Measurements from ENCODE around the gene NACC2.
"Not testable (repeated sequence)": the region's sequence is repeated elsewhere in the genome, so short reads cannot be mapped to it uniquely, and the experiment has no call there.

NACC2 gene

DNA sequence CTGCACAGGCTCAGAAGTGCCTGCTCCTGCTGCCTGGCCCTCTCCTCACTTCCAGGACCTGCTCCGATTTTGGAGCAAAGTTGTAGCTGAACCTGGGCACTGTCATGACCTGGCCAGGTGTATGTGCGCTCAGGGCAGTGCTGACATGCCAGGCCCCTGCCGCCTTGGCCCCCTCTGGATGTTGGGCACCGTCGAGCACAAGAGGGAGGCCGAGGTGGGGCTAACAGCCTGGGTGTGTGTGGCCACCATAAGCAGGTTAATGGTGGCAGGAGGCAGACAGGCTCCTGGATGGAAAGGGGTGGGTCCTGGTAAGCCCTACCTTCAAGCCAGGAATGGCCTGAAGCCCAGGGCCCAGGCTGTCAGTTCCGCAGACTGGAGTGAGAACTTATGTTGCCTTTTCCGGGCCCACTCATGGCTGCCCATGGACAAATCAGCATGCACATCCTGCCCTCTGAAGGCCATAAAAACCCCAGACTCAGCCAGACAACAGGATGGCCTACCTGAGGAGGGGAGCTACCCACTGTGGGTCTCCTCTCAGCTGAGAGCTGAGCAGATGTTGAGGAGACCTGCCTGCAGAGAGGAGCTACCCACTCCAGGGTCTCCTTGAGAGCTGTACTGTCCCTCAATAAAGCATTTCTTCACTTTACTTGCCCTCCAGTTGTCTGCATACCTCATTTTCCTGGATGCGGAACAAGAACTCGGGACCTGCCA is 66.2 kb downstream of the NACC2 start:
- Mint-ChIP-seq H3K27me3 (peaks cover 27% of the 10 kb centered on the region), H3K4me3 (no peak overlapping the region), H3K27ac (no peak overlapping the region), H3K4me1 (no peaks in the 10 kb centered on the region), H3K9me3 (peaks cover 14% of the 10 kb centered on the region), H3K36me3 (no peaks in the 10 kb centered on the region)
- ATAC-seq, result no peak

DNA sequence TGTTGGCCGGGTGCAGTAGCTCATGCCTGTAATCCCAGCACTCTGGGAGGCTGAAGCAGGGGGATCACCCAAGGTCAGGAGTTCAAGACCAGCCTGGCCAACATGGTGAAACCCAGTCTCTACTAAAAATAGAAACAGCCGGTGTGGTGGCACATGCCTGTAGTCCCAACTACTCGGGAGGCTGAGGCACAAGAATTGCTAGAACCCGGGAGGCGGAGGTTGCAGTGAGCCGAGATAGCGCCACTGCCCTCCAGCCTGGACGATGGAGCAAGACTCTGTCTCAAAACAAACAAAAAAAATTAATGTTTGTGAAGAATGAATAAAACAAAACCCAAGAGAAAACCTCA is 68.2 kb downstream of the NACC2 start:
- H3K4me3 Mint-ChIP-seq, H3K36me3 Mint-ChIP-seq, H3K27ac Mint-ChIP-seq, H3K4me1 Mint-ChIP-seq, ATAC-seq: not testable (repeated sequence)
- Mint-ChIP-seq H3K27me3 (peaks cover 46% of the 10 kb centered on the region), H3K9me3 (peaks cover 15% of the 10 kb centered on the region)

DNA sequence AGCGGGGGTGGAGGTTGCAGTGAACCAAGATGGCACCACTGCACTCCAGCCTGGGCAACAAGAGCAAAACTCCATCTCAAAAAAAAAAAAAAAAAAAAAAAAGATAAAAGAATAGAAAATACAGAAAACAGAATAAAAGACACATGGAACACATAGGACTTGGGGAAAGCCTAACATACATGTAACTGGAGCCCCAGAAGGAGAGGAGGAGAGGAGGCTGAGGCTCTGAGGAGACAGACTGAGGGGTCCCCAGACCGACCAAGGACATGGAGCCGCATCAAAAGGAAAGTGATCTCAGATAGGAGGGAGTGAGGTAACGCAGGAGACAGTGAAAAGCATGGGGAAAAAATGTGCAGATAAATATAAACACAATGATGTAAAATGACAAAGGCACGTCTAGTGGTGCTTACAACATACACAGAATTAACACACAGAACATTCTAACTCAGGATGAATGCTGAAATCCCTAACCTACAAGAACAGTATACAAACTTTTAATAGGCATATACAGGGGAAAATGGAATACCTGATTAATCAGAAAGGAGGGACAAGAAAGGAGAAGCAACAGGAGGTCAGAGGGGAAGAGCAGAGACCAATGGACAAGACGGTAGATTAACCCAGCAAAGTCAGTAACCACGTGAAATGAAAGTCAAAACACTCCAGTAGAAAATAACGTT is 68.7 kb downstream of the NACC2 start:
- Mint-ChIP-seq H3K9me3 (peaks cover 15% of the 10 kb centered on the region), H3K27ac (no peak overlapping the region), H3K36me3 (no peaks in the 10 kb centered on the region), H3K27me3 (peaks cover 49% of the 10 kb centered on the region), H3K4me3 (no peak overlapping the region), H3K4me1 (no peaks in the 10 kb centered on the region)
- no peak for ATAC-seq

DNA sequence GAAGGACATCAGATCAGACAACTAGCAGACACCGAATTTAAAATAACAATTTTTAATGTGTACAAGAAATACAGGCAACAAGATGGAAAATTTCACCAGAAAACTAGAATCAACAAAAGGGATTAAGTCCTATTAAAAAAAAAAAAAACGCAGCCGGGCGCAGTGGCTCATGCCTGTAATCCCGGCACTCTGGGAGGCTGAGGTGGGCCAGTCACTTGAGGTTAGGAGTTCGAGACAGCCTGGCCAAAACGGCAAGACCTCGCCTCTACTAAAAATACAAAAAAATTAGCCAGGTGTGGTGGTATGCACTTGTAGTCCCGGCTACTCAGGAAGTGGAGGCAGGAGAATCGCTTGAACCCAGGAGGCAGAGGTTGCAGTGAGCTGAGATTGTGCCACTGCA is 69.6 kb downstream of the NACC2 start:
- Mint-ChIP-seq H3K4me3 (no peak overlapping the region), H3K27ac (no peak overlapping the region), H3K27me3 (peaks cover 46% of the 10 kb centered on the region), H3K4me1 (no peaks in the 10 kb centered on the region), H3K9me3 (peaks cover 15% of the 10 kb centered on the region), H3K36me3 (no peaks in the 10 kb centered on the region)
- ATAC-seq, result no peak

DNA sequence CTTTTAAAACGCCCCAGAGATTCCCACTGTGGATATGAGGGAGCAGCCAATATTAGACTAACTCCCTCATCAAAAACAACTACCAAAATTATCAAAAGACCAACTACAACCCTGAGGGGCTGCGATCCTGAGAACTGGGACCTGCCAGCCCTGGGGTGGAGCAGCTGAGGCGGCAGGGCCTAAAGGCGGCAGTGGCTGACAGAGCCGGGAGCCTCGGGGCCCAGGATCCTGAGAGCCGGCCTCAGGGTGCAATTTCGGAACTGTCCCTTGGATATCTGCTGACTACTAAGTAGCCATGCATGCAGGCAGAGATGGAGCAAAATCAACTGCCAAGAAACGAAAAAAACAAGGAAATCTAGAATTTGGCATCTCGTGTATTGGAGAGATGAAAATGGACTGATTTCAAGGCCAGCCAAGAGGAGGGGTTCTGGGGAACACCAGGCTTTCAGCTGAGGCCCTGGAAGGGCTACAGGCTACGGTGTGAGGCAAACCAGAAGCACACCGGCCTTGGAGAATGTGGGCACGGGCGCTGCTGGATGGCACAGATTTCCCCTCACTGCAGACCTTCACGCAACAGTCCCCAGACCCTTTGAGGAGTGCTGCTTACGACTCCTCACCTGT is 70.3 kb downstream of the NACC2 start:
- H3K27me3 Mint-ChIP-seq, result peaks cover 46% of the 10 kb centered on the region
- H3K36me3 Mint-ChIP-seq, result no peaks in the 10 kb centered on the region
- H3K4me1 Mint-ChIP-seq, result no peaks in the 10 kb centered on the region
- H3K4me3 Mint-ChIP-seq, result no peak overlapping the region
- peaks cover 15% of the 10 kb centered on the region for H3K9me3 Mint-ChIP-seq
- ATAC-seq, result no peak
- H3K27ac Mint-ChIP-seq, result no peak overlapping the region

DNA sequence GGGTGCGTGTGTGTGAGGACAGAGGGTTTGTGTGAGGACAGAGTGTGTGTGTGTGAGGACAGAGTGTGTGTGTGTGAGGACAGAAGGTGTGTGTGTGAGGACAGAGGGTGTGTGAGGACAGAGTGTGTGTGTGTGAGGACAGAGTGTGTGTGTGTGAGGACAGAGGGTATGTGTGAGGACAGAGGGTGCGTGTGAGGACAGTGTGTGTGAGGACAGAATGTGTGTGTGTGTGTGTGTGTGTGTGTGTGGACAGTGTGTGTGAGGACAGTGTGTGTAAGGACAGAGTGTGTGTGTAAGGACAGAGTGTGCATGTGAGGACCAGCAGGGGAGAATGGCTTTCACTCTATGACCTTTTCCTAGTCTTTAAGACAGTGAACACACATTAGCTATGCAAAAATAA is 70.8 kb downstream of the NACC2 start:
- Mint-ChIP-seq H3K27me3 (peaks cover 46% of the 10 kb centered on the region), H3K27ac (no peak overlapping the region), H3K4me1 (no peaks in the 10 kb centered on the region), H3K36me3 (no peaks in the 10 kb centered on the region), H3K4me3 (no peak overlapping the region), H3K9me3 (peaks cover 15% of the 10 kb centered on the region)
- no peak for ATAC-seq

DNA sequence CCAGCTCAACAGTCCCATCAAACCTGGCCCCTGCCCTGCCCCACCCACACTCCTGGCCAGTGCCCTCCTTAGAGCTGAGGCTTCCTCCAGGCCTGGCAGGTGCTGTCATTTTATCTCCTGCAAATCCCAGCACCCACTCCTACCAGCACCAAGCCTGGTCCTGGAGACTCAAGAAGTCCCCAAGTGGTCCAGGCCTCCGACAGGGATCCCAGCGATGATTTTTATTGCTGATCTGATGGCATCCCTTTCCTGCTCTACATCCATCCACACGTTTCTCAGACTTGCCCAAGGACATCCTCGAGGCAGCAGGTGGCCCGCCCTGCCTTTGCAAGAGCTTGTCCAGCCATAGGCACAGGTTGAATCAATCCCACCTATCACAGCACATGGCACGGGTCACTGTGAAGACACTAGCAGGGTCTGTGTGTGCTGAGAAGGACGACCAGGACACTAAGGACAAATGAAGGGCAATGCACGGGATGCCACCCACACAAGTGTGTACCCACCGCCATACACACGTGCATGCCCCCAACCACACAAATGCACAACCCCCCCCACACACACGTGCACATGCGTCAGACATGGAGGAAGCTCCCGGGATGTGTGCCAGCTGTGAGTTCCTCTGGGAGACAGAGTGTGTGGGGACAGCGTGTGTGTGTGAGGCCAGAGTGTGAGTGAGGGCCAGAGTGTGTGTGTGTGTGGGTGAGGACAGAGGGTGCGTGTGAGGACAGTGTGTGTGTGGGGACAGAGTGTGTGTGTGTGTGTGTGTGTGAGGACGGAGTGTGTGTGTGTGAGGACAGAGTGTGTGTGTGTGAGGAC is 71.5 kb downstream of the NACC2 start:
- ATAC-seq, result no peak
- H3K27ac Mint-ChIP-seq, result no peak overlapping the region
- peaks cover 15% of the 10 kb centered on the region for H3K9me3 Mint-ChIP-seq
- H3K4me1 Mint-ChIP-seq, result no peaks in the 10 kb centered on the region
- H3K36me3 Mint-ChIP-seq, result no peaks in the 10 kb centered on the region
- H3K27me3 Mint-ChIP-seq, result peaks cover 46% of the 10 kb centered on the region
- no peak overlapping the region for H3K4me3 Mint-ChIP-seq

DNA sequence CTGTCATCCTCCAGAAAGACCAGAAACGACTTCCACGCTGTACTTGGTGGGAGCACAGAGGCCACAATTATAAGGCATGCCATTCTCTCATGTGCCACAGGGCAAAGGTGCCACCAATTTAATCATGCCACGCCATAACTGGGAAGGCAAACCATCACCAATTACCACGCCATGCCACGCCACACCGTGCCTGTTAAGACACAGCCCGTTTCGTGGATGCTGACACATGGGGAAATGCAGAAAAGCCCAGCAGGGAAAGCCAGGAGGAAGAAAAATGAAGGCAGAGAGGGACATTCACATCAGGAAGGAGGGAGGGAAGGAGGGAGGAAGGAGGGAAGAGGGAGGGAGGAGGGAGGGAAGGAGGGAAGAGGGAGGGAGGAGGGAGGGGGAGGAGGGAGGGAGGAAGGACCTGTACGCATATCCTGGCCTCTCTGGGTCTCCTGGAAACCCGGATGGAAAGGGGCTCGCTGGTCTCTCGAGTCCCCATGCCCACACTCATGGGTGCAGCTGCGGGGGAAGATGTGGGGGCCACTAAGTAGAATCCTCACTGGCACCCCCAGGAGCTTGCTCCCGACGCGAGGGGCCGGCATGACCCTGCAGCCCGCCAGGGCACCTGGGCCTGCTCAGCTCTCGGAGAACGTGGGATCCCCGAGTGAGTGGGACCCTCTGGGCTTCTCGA is 72.2 kb downstream of the NACC2 start:
- Mint-ChIP-seq H3K4me3 (no peak overlapping the region), H3K27me3 (peaks cover 46% of the 10 kb centered on the region), H3K4me1 (no peaks in the 10 kb centered on the region), H3K27ac (no peak overlapping the region), H3K9me3 (peaks cover 15% of the 10 kb centered on the region), H3K36me3 (no peaks in the 10 kb centered on the region)
- no peak for ATAC-seq

DNA sequence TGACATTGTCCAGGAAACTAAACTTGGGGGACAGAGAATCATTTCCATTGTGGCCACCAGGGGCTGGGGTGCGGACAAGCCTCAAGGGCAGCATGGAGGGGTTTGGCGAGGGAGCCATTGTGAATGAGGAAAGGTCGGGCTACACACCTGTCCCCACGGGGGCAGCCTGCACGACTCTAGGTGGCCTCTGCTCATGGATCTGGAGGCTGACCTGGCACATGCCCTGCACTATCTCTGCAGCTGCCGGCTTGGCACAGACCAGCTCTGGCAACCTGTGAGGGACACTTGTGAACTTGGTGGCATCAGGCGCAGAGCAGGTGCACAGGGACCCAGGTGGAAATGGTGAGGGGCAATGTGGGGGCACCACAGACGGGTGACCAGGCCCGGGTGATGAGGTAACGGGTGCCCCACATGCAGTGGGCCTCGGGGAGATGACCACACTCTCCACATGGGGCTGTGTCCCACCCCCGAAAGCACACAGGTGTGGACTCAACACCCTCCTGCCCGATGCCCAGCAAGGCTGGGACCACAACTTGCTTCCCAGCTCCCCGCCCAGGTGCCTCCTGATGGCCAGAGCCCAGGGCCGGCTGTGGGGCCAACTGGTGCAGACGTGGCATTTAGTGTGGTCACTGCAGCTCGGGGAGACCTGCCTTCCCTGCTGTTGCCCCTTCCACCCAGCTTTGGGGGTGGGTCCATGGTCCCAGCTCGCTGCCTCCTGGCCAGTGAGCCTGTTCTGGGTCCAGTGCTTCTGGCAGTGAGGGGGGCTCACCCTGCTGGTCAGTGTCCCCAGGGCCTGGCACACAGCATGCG is 73.0 kb downstream of the NACC2 start:
- Mint-ChIP-seq H3K4me1 (no peaks in the 10 kb centered on the region), H3K9me3 (peaks cover 15% of the 10 kb centered on the region), H3K27me3 (peaks cover 46% of the 10 kb centered on the region), H3K27ac (no peak overlapping the region), H3K36me3 (no peaks in the 10 kb centered on the region), H3K4me3 (no peak overlapping the region)
- no peak for ATAC-seq

DNA sequence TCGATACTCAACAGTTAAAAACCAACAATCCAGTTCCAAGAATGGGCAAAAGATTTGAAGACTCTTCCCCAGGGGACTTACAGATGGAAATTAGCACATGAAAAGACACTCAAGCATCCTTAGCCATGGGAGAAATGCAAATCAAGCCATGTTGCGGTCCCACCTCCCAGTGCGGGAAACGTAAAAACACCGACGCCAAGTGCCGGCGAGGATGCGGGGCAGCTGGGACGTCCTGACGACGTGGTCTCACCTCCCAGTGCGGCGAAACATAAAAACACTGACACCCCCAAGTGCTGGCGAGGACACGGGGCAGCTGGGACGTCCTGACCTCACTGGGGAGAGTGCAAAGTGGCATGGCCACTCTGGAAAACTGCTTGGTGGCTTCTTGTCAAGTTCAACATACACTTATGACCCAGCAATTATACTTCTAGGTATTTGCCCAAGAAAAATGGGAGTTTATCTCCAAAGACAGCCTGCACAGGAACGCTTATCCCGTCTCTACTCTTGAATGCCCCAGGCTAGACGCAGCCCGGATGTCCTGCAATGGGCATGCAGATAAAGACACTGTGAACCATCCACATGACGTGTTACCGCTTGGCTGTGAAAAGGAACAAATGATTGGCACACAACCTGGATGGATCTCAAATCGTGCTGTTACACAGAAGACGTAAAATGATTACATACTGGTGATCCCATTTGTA is 73.8 kb downstream of the NACC2 start:
- H3K27ac Mint-ChIP-seq, result no peak overlapping the region
- H3K4me1 Mint-ChIP-seq, result no peaks in the 10 kb centered on the region
- H3K36me3 Mint-ChIP-seq, result no peaks in the 10 kb centered on the region
- no peak overlapping the region for H3K4me3 Mint-ChIP-seq
- H3K27me3 Mint-ChIP-seq, result peaks cover 53% of the 10 kb centered on the region
- no peak for ATAC-seq
- H3K9me3 Mint-ChIP-seq, result peaks cover 11% of the 10 kb centered on the region

DNA sequence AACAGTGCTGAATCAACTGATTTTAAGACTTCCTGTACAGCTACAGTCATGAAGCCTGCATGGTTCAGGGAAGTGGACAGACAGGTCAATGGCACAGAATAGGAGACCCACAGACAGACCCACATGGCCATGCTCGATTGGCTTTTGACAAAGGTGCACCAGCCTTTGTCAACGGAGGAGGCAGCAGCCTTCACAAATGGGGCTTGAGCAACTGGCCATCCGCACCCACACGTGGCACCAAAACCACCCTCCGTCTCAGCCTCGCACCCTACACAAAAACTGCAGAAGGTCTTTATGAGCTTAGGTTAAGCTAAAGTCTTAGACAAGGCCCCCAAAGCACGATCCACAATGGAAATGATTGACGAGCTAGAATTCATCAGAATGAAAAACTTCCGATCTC is 74.4 kb downstream of the NACC2 start:
- no peaks in the 10 kb centered on the region for H3K36me3 Mint-ChIP-seq
- H3K27ac Mint-ChIP-seq, result no peak overlapping the region
- H3K9me3 Mint-ChIP-seq, result peaks cover 10% of the 10 kb centered on the region
- H3K4me3 Mint-ChIP-seq, result no peak overlapping the region
- H3K27me3 Mint-ChIP-seq, result peaks cover 58% of the 10 kb centered on the region
- no peak for ATAC-seq
- no peaks in the 10 kb centered on the region for H3K4me1 Mint-ChIP-seq

DNA sequence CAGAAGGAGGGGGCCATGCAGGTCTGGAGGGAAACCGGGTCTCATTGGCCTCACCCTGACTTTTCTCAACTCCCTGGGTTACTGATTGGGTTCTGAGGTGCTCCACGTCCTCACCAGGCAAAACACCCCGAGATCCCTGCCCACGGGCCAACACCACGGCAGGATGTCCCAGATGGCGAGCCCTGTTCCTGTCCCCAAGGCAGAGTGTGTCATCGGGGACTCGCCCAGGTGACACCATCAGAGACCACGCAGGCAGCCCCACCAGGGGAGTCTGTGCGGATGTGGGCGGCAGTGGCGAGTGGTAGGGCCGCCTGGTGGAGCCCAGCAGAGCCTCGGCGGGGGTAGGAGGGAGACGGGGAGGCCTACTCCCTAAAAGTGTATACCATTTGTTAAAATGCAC is 74.9 kb downstream of the NACC2 start:
- no peaks in the 10 kb centered on the region for H3K4me1 Mint-ChIP-seq
- no peak for ATAC-seq
- H3K4me3 Mint-ChIP-seq, result no peak overlapping the region
- no peak overlapping the region for H3K27ac Mint-ChIP-seq
- no peaks in the 10 kb centered on the region for H3K36me3 Mint-ChIP-seq
- peaks cover 8% of the 10 kb centered on the region for H3K9me3 Mint-ChIP-seq
- peaks cover 58% of the 10 kb centered on the region for H3K27me3 Mint-ChIP-seq

DNA sequence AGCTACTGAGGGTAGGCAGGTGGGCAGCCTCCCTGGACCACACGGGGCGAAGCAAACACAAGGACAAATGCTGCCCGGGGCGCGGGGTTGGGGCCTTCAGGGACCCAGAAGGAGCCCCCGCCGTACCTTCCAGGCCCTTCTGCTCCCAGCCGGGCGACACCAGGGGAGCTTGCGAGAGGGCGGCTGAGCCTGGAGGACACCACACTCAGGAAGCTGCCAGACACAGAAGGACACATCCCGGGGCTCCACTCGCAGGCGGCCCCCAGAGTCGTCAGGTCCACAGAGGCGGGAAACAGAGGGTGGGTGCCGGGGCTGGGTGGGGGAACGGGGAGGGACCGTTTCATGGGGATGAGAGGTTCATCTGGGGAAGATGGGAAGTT is 75.4 kb downstream of the NACC2 start:
- H3K4me3 Mint-ChIP-seq, result no peak overlapping the region
- H3K36me3 Mint-ChIP-seq, result no peaks in the 10 kb centered on the region

More for the DNA sequence above, 75.4 kb downstream of the NACC2 start:
- ATAC-seq, result no peak
- peaks cover 59% of the 10 kb centered on the region for H3K27me3 Mint-ChIP-seq
- no peaks in the 10 kb centered on the region for H3K4me1 Mint-ChIP-seq
- H3K27ac Mint-ChIP-seq, result no peak overlapping the region
- H3K9me3 Mint-ChIP-seq, result peaks cover 7% of the 10 kb centered on the region
